Right lobe of liver (tissue), 6 donors: ENCODE results near the gene LPIN1. TPM values are rescaled to one million over a fixed set of nuclear protein-coding genes. Genes with fewer than 3 reads are reported as not detected.

Source experiments
- ATAC-seq, 4 donors: fragments of 200-7000 bp; cut with Tn5 transposase; one replicate each; pipeline ENCODE4 v1.9.1; 2020; ENCODE audit warnings: mild to moderate bottlenecking in 4 of 4, moderate library complexity in 4 of 4
- DNase-seq, 3 donors: peaks; one replicate each; pipeline ENCODE4 v3.0.0-alpha.2; 2020
- H3K27ac ChIP-seq, 3 donors: fragments of 200-600 bp; one replicate each; pipeline ENCODE4 v1.8.0; 2022
- H3K27me3 ChIP-seq, 2 donors: fragments of 200-600 bp; one replicate each; pipeline ENCODE4 v1.8.0; 2022
- H3K36me3 ChIP-seq, 4 donors: fragments of 200-600 bp; sonication (generic) in 1 of 4; one replicate each; pipeline versions ENCODE4 v1.5.1 to v1.8.0; 2017 to 2022; ENCODE audit warnings: control low read depth in 1 of 4
- H3K4me1 ChIP-seq, 4 donors: fragments of 200-600 bp; sonication (generic) in 1 of 4; one replicate each; pipeline versions ENCODE4 v1.5.1 to v1.8.0; 2017 to 2022; ENCODE audit warnings: control low read depth in 1 of 4
- H3K4me3 ChIP-seq, 3 donors: fragments of 200-600 bp; one replicate each; pipeline ENCODE4 v1.8.0; 2022
- H3K9me3 ChIP-seq, 4 donors: fragments of 200-600 bp; sonication (generic) in 1 of 4; one replicate each; pipeline versions ENCODE4 v1.5.1 to v1.8.0; 2017 to 2022; ENCODE audit warnings: control low read depth in 1 of 4
- POLR2A ChIP-seq: fragments of 450-650 bp; IDR thresholded peaks from one replicate; pipeline ENCODE4 v1.6.1; 2017; ENCODE audit warnings: antibody characterized with exemption, mild to moderate bottlenecking
- WGBS: methylation state at CpG from one replicate; pipeline ENCODE4 v1.1.6; 2018; ENCODE audit warnings: low coverage, low lambda C conversion rate; ENCODE audit not compliant: insufficient coverage; ENCODE audit errors: missing lambda C conversion rate; 5-methylcytosine and 5-hydroxymethylcytosine counted together
- intact Hi-C, 2 donors: fragments of 100-400 bp; cut with DNase I; formaldehyde crosslinking; loops; one replicate each; pipeline versions ENCODE4 v1.11.2 to v1.14.1; 2022
- total RNA-seq, 6 experiments: library from RNA; depleted of rRNA in 2 of 6; stranded (reverse); fragments of >200 nt in 2 of 6; fragmentation: NEBNext Ultra II Directional in 3 of 6; extraction: Animal tissue kit (Norgen Biotek cat#: 25700) in 3 of 6; gene quantifications; one replicate each; pipeline versions ENCODE4 v1.1.0 to v1.2.4, GENCODE V29; 2016 to 2023
- TF ChIP-seq, protein P1 (sequence below), 4 donors: fragments of 200-600 bp in 3 of 4; fragments of 450-650 bp in 1 of 4; IDR thresholded peaks; one replicate each; pipeline versions ENCODE4 v1.5.1 to v1.8.0; 2016 to 2022; ENCODE audit warnings: antibody characterized with exemption in 4 of 4, mild to moderate bottlenecking in 2 of 4
- donor health status: DM: no; HTN: yes; CAD: no.
- donor health status: DM: no; HTN: no; CAD: no.
- donor health status: DM: no; HTN: no; CAD: no.
- donor health status: DM: no; HTN: yes; CAD: no.
- donor health status: DM: no; HTN: yes; CAD: no.

The LPIN1 gene
- total RNA-seq, 6 experiments from 2014 or later = 17.3 to 58.7 (median 29.1) TPM

DNA sequence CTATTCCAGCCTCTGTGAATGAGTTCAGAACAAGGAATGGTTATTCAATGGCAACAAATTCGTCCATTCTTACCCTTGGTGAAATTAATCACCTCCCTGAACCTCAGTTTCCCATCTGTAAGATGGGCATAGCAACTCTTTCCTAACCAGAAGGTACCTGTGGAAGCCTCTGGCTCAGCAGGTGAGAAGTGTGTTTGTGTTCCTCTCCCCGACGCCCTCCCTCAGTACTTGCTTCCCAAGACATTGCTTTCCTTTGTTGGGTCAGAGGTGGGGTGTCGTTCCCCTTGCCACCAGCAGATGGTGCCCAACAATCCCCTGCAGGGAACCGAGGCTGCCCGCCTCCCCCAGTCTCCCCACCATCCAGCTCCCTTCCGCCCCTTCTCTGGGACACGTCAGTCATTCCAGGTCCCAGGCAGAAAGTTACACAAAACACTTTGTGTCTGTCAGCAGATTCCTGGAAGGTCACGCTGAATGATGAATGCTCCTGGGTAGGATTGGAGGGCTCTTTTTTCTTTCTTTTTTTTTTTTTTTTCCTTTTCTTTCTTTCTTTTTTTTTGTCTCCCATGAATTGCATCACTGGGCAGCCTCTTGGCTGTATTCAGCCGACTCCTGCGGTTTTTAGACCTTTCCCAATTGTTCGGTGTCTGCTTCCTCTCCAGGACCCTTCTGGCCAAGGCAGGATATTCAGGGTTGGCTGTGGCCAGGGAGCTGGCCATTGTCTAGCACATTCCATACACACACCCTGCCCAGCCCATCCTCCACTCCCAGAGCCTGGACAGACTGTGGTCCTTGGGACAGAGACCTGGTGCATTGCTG lies 117.3 kb downstream of the LPIN1 start:
- DNase-seq (peak; percentile 74 to 81 (median 81)), ATAC-seq (peak; percentile 96 to 99 (median 98))
- Histone ChIP-seq H3K27me3 (no peaks in the 10 kb centered on the region), H3K4me1 (no peaks in the 10 kb centered on the region), H3K36me3 (no peaks in the 10 kb centered on the region), H3K27ac (no peak overlapping the region), H3K9me3 (no peaks in the 10 kb centered on the region), H3K4me3 (no peak overlapping the region)
- 15% methylated on average over 11 of the region's 12 CpGs for WGBS
- no peak for TF ChIP-seq POLR2A
- TF ChIP-seq, protein P1, sequence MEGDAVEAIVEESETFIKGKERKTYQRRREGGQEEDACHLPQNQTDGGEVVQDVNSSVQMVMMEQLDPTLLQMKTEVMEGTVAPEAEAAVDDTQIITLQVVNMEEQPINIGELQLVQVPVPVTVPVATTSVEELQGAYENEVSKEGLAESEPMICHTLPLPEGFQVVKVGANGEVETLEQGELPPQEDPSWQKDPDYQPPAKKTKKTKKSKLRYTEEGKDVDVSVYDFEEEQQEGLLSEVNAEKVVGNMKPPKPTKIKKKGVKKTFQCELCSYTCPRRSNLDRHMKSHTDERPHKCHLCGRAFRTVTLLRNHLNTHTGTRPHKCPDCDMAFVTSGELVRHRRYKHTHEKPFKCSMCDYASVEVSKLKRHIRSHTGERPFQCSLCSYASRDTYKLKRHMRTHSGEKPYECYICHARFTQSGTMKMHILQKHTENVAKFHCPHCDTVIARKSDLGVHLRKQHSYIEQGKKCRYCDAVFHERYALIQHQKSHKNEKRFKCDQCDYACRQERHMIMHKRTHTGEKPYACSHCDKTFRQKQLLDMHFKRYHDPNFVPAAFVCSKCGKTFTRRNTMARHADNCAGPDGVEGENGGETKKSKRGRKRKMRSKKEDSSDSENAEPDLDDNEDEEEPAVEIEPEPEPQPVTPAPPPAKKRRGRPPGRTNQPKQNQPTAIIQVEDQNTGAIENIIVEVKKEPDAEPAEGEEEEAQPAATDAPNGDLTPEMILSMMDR (IDR thresholded peaks at IDR 0.05) = peak; percentile 90 to 98 (median 94)
- intact Hi-C loops = no loop called here

DNA sequence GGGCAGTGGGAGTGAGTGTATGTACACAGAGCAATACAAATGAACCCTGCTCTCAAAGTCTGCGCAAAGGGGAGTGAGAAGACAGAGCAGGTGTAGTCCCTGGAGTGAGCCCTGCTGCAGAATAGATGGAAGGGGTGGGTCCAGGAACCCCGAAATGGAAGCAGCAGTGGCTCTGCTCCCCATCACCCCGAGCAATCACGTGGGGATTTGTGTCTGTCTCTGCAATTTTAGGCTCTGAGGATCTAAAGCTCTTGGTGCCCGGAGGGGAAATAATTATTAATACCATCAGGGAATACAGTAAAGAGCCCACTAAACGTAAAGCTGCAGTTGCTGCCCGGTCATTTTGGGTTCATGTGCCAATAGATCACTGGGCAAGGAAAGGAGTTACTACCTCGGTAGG lies 118.3 kb downstream of the LPIN1 start:
- intact Hi-C loops = no loop called here
- TF ChIP-seq, protein P1 (IDR thresholded peaks at IDR 0.05) = no peak
- TF ChIP-seq POLR2A = no peak
- Histone ChIP-seq H3K9me3 (no peaks in the 10 kb centered on the region), H3K36me3 (no peaks in the 10 kb centered on the region), H3K4me3 (no peak overlapping the region), H3K27me3 (no peaks in the 10 kb centered on the region), H3K27ac (no peak overlapping the region), H3K4me1 (no peaks in the 10 kb centered on the region)
- WGBS = 85% methylated on average over 4 of the region's 8 CpGs
- no peak for DNase-seq
- ATAC-seq = no peak

DNA sequence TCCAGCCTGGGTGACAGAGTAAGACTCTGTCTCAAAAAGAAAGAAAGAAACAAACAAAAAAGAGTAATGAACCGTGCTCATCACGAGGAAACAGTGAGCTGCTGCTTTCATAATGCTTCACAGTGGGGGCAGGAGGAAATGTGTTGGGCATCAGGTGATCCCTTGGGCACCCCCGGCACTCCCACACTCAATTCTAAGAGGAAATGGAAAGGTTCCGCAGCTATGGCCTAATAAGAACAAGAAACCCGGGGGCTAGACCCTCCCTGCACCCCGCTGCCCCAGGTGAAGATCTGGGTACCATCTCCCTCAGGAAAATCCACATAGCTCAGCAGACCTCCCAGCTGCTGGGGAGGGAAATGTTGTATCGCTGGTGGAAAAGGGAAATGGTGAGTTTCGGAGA lies 118.9 kb downstream of the LPIN1 start:
- WGBS = 48% methylated on average over 2 of the region's 8 CpGs
- ATAC-seq (no peak), DNase-seq (no peak)
- H3K9me3 ChIP-seq = no peaks in the 10 kb centered on the region
- H3K36me3 ChIP-seq = no peaks in the 10 kb centered on the region
- no peak overlapping the region for H3K4me3 ChIP-seq
- intact Hi-C loops = no loop called here
- peaks cover 0 to 2% (median 0%) of the 10 kb centered on the region in 4 donors for H3K4me1 ChIP-seq
- H3K27ac ChIP-seq = no peak overlapping the region
- TF ChIP-seq, protein P1 (IDR thresholded peaks at IDR 0.05) = no peak
- TF ChIP-seq POLR2A = no peak
- H3K27me3 ChIP-seq = no peaks in the 10 kb centered on the region

DNA sequence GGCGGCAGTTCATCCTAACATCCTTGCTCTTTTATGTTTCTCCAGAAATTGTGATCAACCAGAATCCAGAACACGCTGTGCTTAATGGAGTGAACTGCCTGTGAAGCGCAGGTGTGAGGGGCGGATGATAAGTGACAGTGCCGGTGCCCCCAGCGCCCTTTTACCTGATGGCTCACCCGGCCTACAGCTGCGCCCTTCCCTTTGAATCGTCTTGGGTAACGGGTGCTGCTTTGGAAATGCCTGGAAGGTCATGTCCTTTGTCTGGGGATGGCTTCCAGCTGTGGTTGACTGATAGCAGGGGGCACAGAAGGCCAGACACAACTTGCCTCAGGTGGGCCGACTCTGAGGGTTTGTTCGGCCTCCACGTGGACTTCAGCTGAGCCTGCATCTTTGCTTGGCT lies 119.4 kb downstream of the LPIN1 start:
- Histone ChIP-seq H3K27me3 (no peaks in the 10 kb centered on the region), H3K27ac (no peak overlapping the region), H3K4me3 (no peak overlapping the region), H3K9me3 (no peaks in the 10 kb centered on the region), H3K36me3 (no peaks in the 10 kb centered on the region), H3K4me1 (peaks cover 0 to 2% (median 0%) of the 10 kb centered on the region in 4 donors)
- 80% methylated on average over 9 of the region's 13 CpGs for WGBS
- ATAC-seq = no peak
- no peak for DNase-seq
- TF ChIP-seq, protein P1 (IDR thresholded peaks at IDR 0.05) = no peak
- TF ChIP-seq POLR2A = no peak
- intact Hi-C loops = no loop called here
